A549 (cell line): ENCODE measurements around the gene PLPP3. TPM values are rescaled to one million over a fixed set of nuclear protein-coding genes. Genes with fewer than 3 reads are reported as not detected.

Source experiments
- ATAC-seq, 2 experiments: fragments of 200-7000 bp in 1 of 2; fragments of >200 bp in 1 of 2; cut with Nextera tagmentation in 1 of 2; cut with Tn5 transposase in 1 of 2; 3 replicates each; pipeline versions ENCODE4 v1.8.0 to v1.9.1; 2018 to 2020; ENCODE audit warnings: mild to moderate bottlenecking in 1 of 2, moderate library complexity in 1 of 2
- CTCF ChIA-PET: fragments of 300-600 bp; sonication (Branson Sonifier 250); formaldehyde crosslinking; extraction: SDS; loops from one replicate; lab custom pipeline; 2021; ENCODE audit warnings: antibody characterized with exemption, inconsistent platforms; lab: Yijun Ruan, JAX
- POLR2A ChIA-PET: fragments of 350-600 bp; formaldehyde crosslinking; extraction: SDS; loops from one replicate; lab custom pipeline; 2021; ENCODE audit warnings: antibody characterized with exemption, inconsistent platforms; lab: Yijun Ruan, JAX
- DNase-seq, 2 experiments: peaks; one replicate each; pipeline versions ENCODE4 v3.0.0 to v3.0.0-alpha.2; 2011 to 2016; ENCODE audit warnings: low read depth in 1 of 2, low spot score in 1 of 2
- FAIRE-seq: peaks from 2 replicates; lab custom pipeline; 2011; peaks lifted over from hg19 to GRCh38; lab: Jason Lieb, UNC
- H3K27ac ChIP-seq, 2 experiments: fragments of >200 bp; sonication (Bioruptor Twin); formaldehyde crosslinking; 3 replicates each; pipeline ENCODE4 v1.5.1; 2016 to 2017
- H3K4me1 ChIP-seq: fragments of >200 bp; sonication (Bioruptor Twin); formaldehyde crosslinking; 3 replicates; pipeline ENCODE4 v1.6.1; 2016
- H3K4me2 ChIP-seq: fragments of >200 bp; sonication (Bioruptor Twin); formaldehyde crosslinking; 3 replicates; pipeline ENCODE4 v1.6.1; 2016
- H3K4me3 ChIP-seq: fragments of >200 bp; sonication (Bioruptor Twin); formaldehyde crosslinking; 3 replicates; pipeline ENCODE4 v1.5.1; 2016
- H3K9me3 ChIP-seq: fragments of >200 bp; sonication (Bioruptor Twin); formaldehyde crosslinking; 3 replicates; pipeline ENCODE4 v1.6.1; 2016
- BCL3 ChIP-seq: fragments of >200 bp; sonication (Bioruptor Twin); formaldehyde crosslinking; IDR thresholded peaks from 3 replicates; pipeline ENCODE4 v1.6.1; 2016
- CTCF ChIP-seq: fragments of >200 bp; sonication (Bioruptor Twin); formaldehyde crosslinking; IDR thresholded peaks from 3 replicates; pipeline ENCODE4 v1.5.1; 2016
- E2F6 ChIP-seq: IDR thresholded peaks from 2 replicates; pipeline ENCODE4 v1.6.1; 2012; ENCODE audit warnings: low read depth, borderline replicate concordance
- EHF ChIP-seq: fragments of 250-450 bp; sonication (Bioruptor Pico); IDR thresholded peaks from 2 replicates; pipeline ENCODE4 v1.5.0; 2020; ENCODE audit warnings: mild to moderate bottlenecking
- EP300 ChIP-seq, 2 experiments: fragments of >200 bp; sonication (Bioruptor Twin); formaldehyde crosslinking; IDR thresholded peaks; 2 replicates in 1 of 2; 3 replicates in 1 of 2; pipeline ENCODE4 v1.6.1; 2016 to 2017
- ESRRA ChIP-seq: fragments of 150-350 bp; IDR thresholded peaks from 2 replicates; pipeline ENCODE4 v1.6.1; 2014; ENCODE audit warnings: mild to moderate bottlenecking, low read length, borderline replicate concordance
- GATA3 ChIP-seq: IDR thresholded peaks from 2 replicates; pipeline ENCODE4 v1.6.1; 2012; ENCODE audit warnings: borderline replicate concordance
- HDAC2 ChIP-seq: fragments of 200-600 bp; sonication (generic); IDR thresholded peaks from 2 replicates; pipeline ENCODE4 v1.6.1; 2016
- HOXA7 ChIP-seq: fragments of 250-450 bp; sonication (Bioruptor Pico); IDR thresholded peaks from 2 replicates; pipeline ENCODE4 v1.5.0; 2020; ENCODE audit warnings: mild to moderate bottlenecking, moderate library complexity
- HOXB13 ChIP-seq: fragments of 250-450 bp; sonication (Bioruptor Pico); IDR thresholded peaks from 2 replicates; pipeline ENCODE4 v1.5.0; 2020; ENCODE audit warnings: low read depth, mild to moderate bottlenecking, moderate library complexity
- KDM1A ChIP-seq: fragments of 200-600 bp; sonication (generic); IDR thresholded peaks from 2 replicates; pipeline ENCODE4 v1.6.1; 2016; ENCODE audit warnings: low read depth, mild to moderate bottlenecking
- NFE2L2 ChIP-seq: fragments of 150-350 bp; conservative IDR thresholded peaks from 2 replicates; pipeline ENCODE4 v1.6.1; 2014; ENCODE audit warnings: low read length
- NPAS2 ChIP-seq: fragments of 250-450 bp; sonication (Bioruptor Pico); IDR thresholded peaks from 2 replicates; pipeline ENCODE4 v1.8.0; 2022; ENCODE audit warnings: mild to moderate bottlenecking, moderate library complexity, borderline replicate concordance
- POLR2A ChIP-seq: IDR thresholded peaks from 2 replicates; pipeline ENCODE4 v1.6.1; 2012; ENCODE audit warnings: mild to moderate bottlenecking, low read length
- RAD21 ChIP-seq, 2 experiments: fragments of >200 bp in 1 of 2; sonication (Bioruptor Twin) in 1 of 2; formaldehyde crosslinking in 1 of 2; IDR thresholded peaks in 1 of 2; conservative IDR thresholded peaks in 1 of 2; 2 replicates in 1 of 2; 3 replicates in 1 of 2; pipeline ENCODE4 v1.6.1; 2012 to 2018; ENCODE audit warnings: inconsistent platforms in 1 of 2
- RARB ChIP-seq: fragments of 250-450 bp; sonication (Bioruptor Pico); IDR thresholded peaks from 2 replicates; pipeline ENCODE4 v1.8.0; 2021; ENCODE audit warnings: mild to moderate bottlenecking, moderate library complexity
- RFX5 ChIP-seq: fragments of 450-650 bp; IDR thresholded peaks from 2 replicates; pipeline ENCODE4 v1.7.1; 2014; ENCODE audit warnings: antibody characterized with exemption, mild to moderate bottlenecking, moderate library complexity
- SMC3 ChIP-seq: fragments of >200 bp; sonication (Bioruptor Twin); formaldehyde crosslinking; IDR thresholded peaks from 3 replicates; pipeline ENCODE4 v1.6.1; 2018; ENCODE audit warnings: inconsistent platforms
- TP53 ChIP-seq: fragments of 250-450 bp; sonication (Bioruptor Pico); IDR thresholded peaks from 2 replicates; pipeline ENCODE4 v1.5.0; 2021; ENCODE audit warnings: mild to moderate bottlenecking, moderate library complexity
- ZC3H11A ChIP-seq: fragments of 450-650 bp; IDR thresholded peaks from 2 replicates; pipeline ENCODE4 v1.6.1; 2014; ENCODE audit warnings: antibody characterized with exemption, mild to moderate bottlenecking
- WGBS: methylation state at CpG from one replicate; pipeline ENCODE4 v1.1.6; 2017; ENCODE audit errors: missing lambda C conversion rate; 5-methylcytosine and 5-hydroxymethylcytosine counted together
- polyA plus RNA-seq, 4 experiments: library from polyadenylated mRNA; depleted of rRNA in 3 of 4; stranded (reverse); fragments of >200 nt; fragmentation: RNase III in 1 of 4; extraction: RNeasy Plus Mini Kit Qiagen cat#74134 plus additional on column Dnase treatment in 1 of 4; gene quantifications; 2 replicates in 3 of 4; 3 replicates in 1 of 4; pipeline ENCODE4 v1.2.3, GENCODE V29; 2011 to 2017

Gene PLPP3
- polyA plus RNA-seq, 2 of the 4 experiments (the other 2 are of a cell fraction): 23.6 to 25.6 TPM

- DNase-seq (peak; percentile 16 to 26), FAIRE-seq (no peak), ATAC-seq (peak; percentile 52 to 55)
- H3K4me2 ChIP-seq: peak overlapping the region; percentile 95
- 3% methylated on average over 11 of the region's 64 CpGs for WGBS
- peak overlapping the region; percentile 80 for H3K4me3 ChIP-seq
- POLR2A ChIA-PET: interaction anchor here (1.3 to 1.9 kb wide), 5 partner anchors 9 to 1435 kb away, joined by 3 to 8 read pairs (median 5); no protein-coding TSS in a partner anchor
- peaks cover 33% of the 10 kb centered on the region for H3K4me1 ChIP-seq
- peak overlapping the region; percentile 78 to 96 for H3K27ac ChIP-seq
- TF ChIP-seq CTCF (no peak), GATA3 (no peak), ZC3H11A (no peak), EHF (CRISPR knock-in tag) (no peak), NPAS2 (CRISPR knock-in tag) (no peak), RARB (CRISPR knock-in tag) (no peak), EP300 (IDR thresholded peaks at IDR 0.05) (no peak), HOXB13 (no peak), TP53 (CRISPR knock-in tag) (no peak), HOXA7 (CRISPR knock-in tag) (no peak), BCL3 (no peak), ESRRA (no peak)
- CTCF ChIA-PET: interaction anchor here (0.6 to 2.2 kb wide), 17 partner anchors 9 to 1301 kb away, joined by 3 to 6 read pairs (median 3); no protein-coding TSS in a partner anchor
- no peaks in the 10 kb centered on the region for H3K9me3 ChIP-seq
Observed at GRCh38 chr1:56578138-56578962, 1.0 kb downstream of the PLPP3 start.

GRCh38 chr1:56577406-56578137 is 1.8 kb downstream of the PLPP3 start:
- H3K4me3 ChIP-seq: peak overlapping the region; percentile 80
- peaks cover 40% of the 10 kb centered on the region for H3K4me1 ChIP-seq
- H3K4me2 ChIP-seq: peak overlapping the region; percentile 95
- peak in 1 of 2 experiments; percentile 5; a peak in 3 of 6 replicates for ATAC-seq
- TF ChIP-seq KDM1A: peak; percentile 62; the same call in 1 of the 2 replicates
- no peak for TF ChIP-seq POLR2A
- WGBS: 25% methylated on average over 12 of the region's 12 CpGs
- POLR2A ChIA-PET: interaction anchor here (1.9 kb wide), 1 partner anchor 1148 kb away, joined by 5 read pairs; no protein-coding TSS in a partner anchor
- H3K9me3 ChIP-seq: no peaks in the 10 kb centered on the region
- no peak for FAIRE-seq
- peak in 1 of 2 experiments; percentile 17 for DNase-seq
- CTCF ChIA-PET: interaction anchor here (0.6 to 2.2 kb wide), 15 partner anchors 8 to 1301 kb away, joined by 3 to 6 read pairs (median 3); no protein-coding TSS in a partner anchor
- peak overlapping the region; percentile 78 to 96 for H3K27ac ChIP-seq

GRCh38 chr1:56576880-56577405 is 2.4 kb downstream of the PLPP3 start:
- Histone ChIP-seq H3K27ac (peak overlapping the region; percentile 78 to 96; a peak in 5 of 6 replicates), H3K4me1 (peaks cover 44% of the 10 kb centered on the region), H3K9me3 (no peaks in the 10 kb centered on the region), H3K4me3 (peak overlapping the region; percentile 80), H3K4me2 (peak overlapping the region; percentile 95)
- ChIA-PET POLR2A (interaction anchor here (1.9 kb wide), 1 partner anchor 1148 kb away, joined by 5 read pairs; no protein-coding TSS in a partner anchor), CTCF (interaction anchor here (0.6 to 2.2 kb wide), 14 partner anchors 7 to 1292 kb away, joined by 3 to 6 read pairs (median 4); no protein-coding TSS in a partner anchor)
- TF ChIP-seq E2F6: no peak
- no peak for TF ChIP-seq HOXB13
- TF ChIP-seq CTCF: peak; percentile 37; the same call in 2 of the 3 replicates
- no peak for TF ChIP-seq HDAC2
- no peak for TF ChIP-seq NFE2L2
- peak; percentile 52 to 55; a peak in 4 of 5 replicates for TF ChIP-seq RAD21 (conservative IDR thresholded peaks at IDR 0.05 in 1 of 2, IDR thresholded peaks at IDR 0.05 in 1 of 2)
- TF ChIP-seq NPAS2 (CRISPR knock-in tag): no peak
- peak; percentile 65 for TF ChIP-seq SMC3
- no peak for TF ChIP-seq RFX5
- FAIRE-seq (no peak), ATAC-seq (peak in 1 of 2 experiments; percentile 25; a peak in 3 of 6 replicates), DNase-seq (peak; percentile 26 to 39)
- WGBS: 0% methylated on average over 1 of the region's 1 CpG
